Measurements from ENCODE around the gene PLEKHM1.
"Not testable (repeated sequence)": the region's sequence is repeated elsewhere in the genome, so short reads cannot be mapped to it uniquely, and the experiment has no call there.

DNA sequence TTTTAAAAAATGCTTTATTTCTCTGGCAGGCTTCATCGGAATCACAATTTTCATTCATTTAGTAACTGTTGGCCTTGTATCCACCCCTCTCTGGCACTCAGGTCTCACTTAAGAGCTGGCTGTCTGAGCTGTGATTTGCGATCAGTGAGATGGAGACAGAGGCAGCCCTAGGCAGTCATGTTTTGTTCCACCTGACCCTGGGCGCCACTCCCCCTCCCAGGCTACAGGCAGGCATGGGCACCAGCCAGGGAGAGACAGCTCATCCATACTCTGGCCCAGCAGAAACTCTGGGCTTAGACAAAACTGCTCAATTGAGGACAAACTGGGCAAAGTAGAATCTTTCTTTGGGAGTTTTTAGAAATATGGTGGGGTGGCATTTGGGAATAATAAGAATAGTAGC lies 14.7 kb upstream of the PLEKHM1 start:
- TF ChIP-seq EP300, POLR2AphosphoS5, POLR2A (IDR thresholded peaks at IDR 0.05): not testable (repeated sequence)
- TF ChIP-seq, protein P1, sequence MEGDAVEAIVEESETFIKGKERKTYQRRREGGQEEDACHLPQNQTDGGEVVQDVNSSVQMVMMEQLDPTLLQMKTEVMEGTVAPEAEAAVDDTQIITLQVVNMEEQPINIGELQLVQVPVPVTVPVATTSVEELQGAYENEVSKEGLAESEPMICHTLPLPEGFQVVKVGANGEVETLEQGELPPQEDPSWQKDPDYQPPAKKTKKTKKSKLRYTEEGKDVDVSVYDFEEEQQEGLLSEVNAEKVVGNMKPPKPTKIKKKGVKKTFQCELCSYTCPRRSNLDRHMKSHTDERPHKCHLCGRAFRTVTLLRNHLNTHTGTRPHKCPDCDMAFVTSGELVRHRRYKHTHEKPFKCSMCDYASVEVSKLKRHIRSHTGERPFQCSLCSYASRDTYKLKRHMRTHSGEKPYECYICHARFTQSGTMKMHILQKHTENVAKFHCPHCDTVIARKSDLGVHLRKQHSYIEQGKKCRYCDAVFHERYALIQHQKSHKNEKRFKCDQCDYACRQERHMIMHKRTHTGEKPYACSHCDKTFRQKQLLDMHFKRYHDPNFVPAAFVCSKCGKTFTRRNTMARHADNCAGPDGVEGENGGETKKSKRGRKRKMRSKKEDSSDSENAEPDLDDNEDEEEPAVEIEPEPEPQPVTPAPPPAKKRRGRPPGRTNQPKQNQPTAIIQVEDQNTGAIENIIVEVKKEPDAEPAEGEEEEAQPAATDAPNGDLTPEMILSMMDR (IDR thresholded peaks at IDR 0.05) = not testable (repeated sequence)

All from suprapubic skin (tissue), 4 donors.